ENCODE results near the gene YBX3.

GRCh38 chr12:10669533-10669932, 53.6 kb downstream of the YBX3 start:
- TF ChIP-seq POLR2A (IDR thresholded peaks at IDR 0.05) (no peak), CTCF (IDR thresholded peaks at IDR 0.05) (no peak)

Measured in heart left ventricle (tissue), 13 donors.